K562 (cell line): ENCODE data around the gene PLK5. TPM values are rescaled to one million over a fixed set of nuclear protein-coding genes. Genes with fewer than 3 reads are reported as not detected.

Source experiments
- ARNT ChIP-seq, 2 experiments: fragments of 450-650 bp; IDR thresholded peaks; 2 replicates each; pipeline ENCODE4 v1.6.1; 2016; ENCODE audit warnings: mild to moderate bottlenecking in 1 of 2
- ATF1 ChIP-seq, 2 experiments: fragments of 450-650 bp in 1 of 2; IDR thresholded peaks; 2 replicates each; pipeline ENCODE4 v1.6.1; 2016; ENCODE audit warnings: missing compliant biosample characterization in 1 of 2, missing genetic modification characterization in 1 of 2
- BCOR ChIP-seq: fragments of 450-650 bp; IDR thresholded peaks from 2 replicates; pipeline ENCODE4 v1.6.1; 2016
- CREB1 ChIP-seq, 2 experiments: sonication (generic) in 1 of 2; formaldehyde crosslinking in 1 of 2; IDR thresholded peaks; 2 replicates each; pipeline versions ENCODE4 v1.6.1 to v1.8.0; 2012 to 2022; ENCODE audit warnings: inconsistent platforms in 1 of 2, mild to moderate bottlenecking in 1 of 2, missing genetic modification reagents in 1 of 2, moderate library complexity in 1 of 2
- ELF4 ChIP-seq: fragments of 450-650 bp; formaldehyde crosslinking; IDR thresholded peaks from 2 replicates; pipeline ENCODE4 v1.4.0; 2022; ENCODE audit warnings: missing genetic modification characterization
- FOXK2 ChIP-seq, 2 experiments: fragments of 450-650 bp; IDR thresholded peaks in 1 of 2; conservative IDR thresholded peaks in 1 of 2; 2 replicates each; pipeline ENCODE4 v1.6.1; 2016; ENCODE audit warnings: low read depth in 2 of 2, mild to moderate bottlenecking in 1 of 2
- HDAC1 ChIP-seq, 2 experiments: fragments of 450-650 bp; IDR thresholded peaks; 2 replicates each; pipeline ENCODE4 v1.6.1; 2016 to 2017; ENCODE audit warnings: inconsistent platforms in 1 of 2, mild to moderate bottlenecking in 1 of 2, moderate library complexity in 1 of 2
- HDGF ChIP-seq: fragments of 450-650 bp; IDR thresholded peaks from 2 replicates; pipeline ENCODE4 v1.6.1; 2016
- KLF13 ChIP-seq: fragments of 450-650 bp; IDR thresholded peaks from 2 replicates; pipeline ENCODE4 v1.6.1; 2016; ENCODE audit warnings: missing genetic modification characterization, low read depth, mild to moderate bottlenecking, missing compliant biosample characterization, moderate library complexity, borderline replicate concordance
- MAZ ChIP-seq, 2 experiments: fragments of 450-650 bp in 1 of 2; sonication (generic) in 1 of 2; formaldehyde crosslinking; IDR thresholded peaks in 1 of 2; conservative IDR thresholded peaks in 1 of 2; 2 replicates each; pipeline versions ENCODE4 v1.4.0 to v1.5.0; 2020; ENCODE audit warnings: mild to moderate bottlenecking in 1 of 2, missing genetic modification reagents in 1 of 2
- MEIS2 ChIP-seq: fragments of 450-650 bp; IDR thresholded peaks from 2 replicates; pipeline ENCODE4 v1.6.1; 2014; ENCODE audit warnings: mild to moderate bottlenecking; ENCODE audit not compliant: partially characterized antibody
- PHTF2 ChIP-seq: fragments of 250-450 bp; sonication (Bioruptor Pico); IDR thresholded peaks from 2 replicates; pipeline ENCODE4 v1.5.0; 2021; ENCODE audit warnings: mild to moderate bottlenecking
- PML ChIP-seq: IDR thresholded peaks from 2 replicates; pipeline ENCODE4 v1.6.1; 2012; ENCODE audit warnings: low read length, inconsistent platforms
- PPARD ChIP-seq: fragments of 250-450 bp; sonication (Bioruptor Pico); IDR thresholded peaks from 2 replicates; pipeline ENCODE4 v1.8.0; 2022; ENCODE audit warnings: inconsistent platforms, mild to moderate bottlenecking, moderate library complexity
- PRDM10 ChIP-seq: fragments of 450-650 bp; IDR thresholded peaks from 2 replicates; pipeline ENCODE4 v1.6.1; 2018; ENCODE audit not compliant: partially characterized antibody
- RFX1 ChIP-seq: fragments of 450-650 bp; IDR thresholded peaks from 2 replicates; pipeline ENCODE4 v1.6.1; 2016; ENCODE audit warnings: mild to moderate bottlenecking, moderate library complexity
- SP1 ChIP-seq: sonication (generic); formaldehyde crosslinking; IDR thresholded peaks from 2 replicates; pipeline ENCODE4 v1.8.1; 2022; ENCODE audit warnings: mild to moderate bottlenecking, missing genetic modification reagents
- TARDBP ChIP-seq: fragments of 450-650 bp; IDR thresholded peaks from 2 replicates; pipeline ENCODE4 v1.6.1; 2016
- TOE1 ChIP-seq, 2 experiments: fragments of 450-650 bp in 1 of 2; sonication (generic) in 1 of 2; formaldehyde crosslinking in 1 of 2; IDR thresholded peaks; 2 replicates each; pipeline versions ENCODE4 v1.7.1 to v1.8.0; 2016 to 2022; ENCODE audit warnings: borderline replicate concordance in 2 of 2, mild to moderate bottlenecking in 2 of 2, antibody characterized with exemption in 1 of 2, inconsistent platforms in 1 of 2, low read depth in 1 of 2, missing genetic modification reagents in 1 of 2, moderate library complexity in 1 of 2
- ZNF551 ChIP-seq: fragments of 250-450 bp; sonication (Bioruptor Pico); IDR thresholded peaks from 2 replicates; pipeline ENCODE4 v1.5.0; 2021; ENCODE audit warnings: mild to moderate bottlenecking, moderate library complexity
- polyA plus RNA-seq, 8 experiments: library from polyadenylated mRNA; depleted of rRNA in 4 of 8; stranded (reverse) in 5 of 8; unstranded in 3 of 8; fragments of >200 nt; fragmentation: Nextera tagmentation in 2 of 8; fragmentation: Illumina TruSeq in 1 of 8; extraction: Ambion mirVana in 2 of 8; extraction: Trizol in 1 of 8; gene quantifications; 2 replicates each; pipeline versions ENCODE4 v1.2.1 to v1.2.3, GENCODE V29; 2011 to 2014; ENCODE audit warnings: inconsistent platforms in 1 of 8, missing spikeins in 1 of 8
- total RNA-seq, 7 experiments: library from RNA; depleted of rRNA in 6 of 7; stranded (reverse); fragments of >200 nt in 6 of 7; fragmentation: Illumina TruSeq in 2 of 7; extraction: Trizol in 2 of 7; gene quantifications; 2 replicates each; pipeline versions ENCODE4 v1.2.1 to v1.2.3, GENCODE V29; 2011 to 2021; ENCODE audit warnings: low replicate concordance in 1 of 7
- TF ChIP-seq, protein P1 (sequence below): sonication (generic); formaldehyde crosslinking; IDR thresholded peaks from 2 replicates; pipeline ENCODE4 v1.8.0; 2022; ENCODE audit warnings: mild to moderate bottlenecking, missing genetic modification reagents
- TF ChIP-seq, protein P2 (sequence below), 2 experiments: fragments of 450-650 bp in 1 of 2; sonication (generic) in 1 of 2; formaldehyde crosslinking in 1 of 2; IDR thresholded peaks in 1 of 2; conservative IDR thresholded peaks in 1 of 2; 2 replicates each; pipeline versions ENCODE4 v1.6.1 to v1.8.1; 2016 to 2023; ENCODE audit warnings: mild to moderate bottlenecking in 2 of 2, moderate library complexity in 2 of 2, inconsistent platforms in 1 of 2, missing genetic modification reagents in 1 of 2

PLK5 gene
- total and polyA plus RNA-seq, 9 of the 15 experiments (the other 6 are each of a cell fraction or from before 2014, with no cell fraction given): 0.04 to 0.23 (median 0.11) TPM; not detected in 5

DNA sequence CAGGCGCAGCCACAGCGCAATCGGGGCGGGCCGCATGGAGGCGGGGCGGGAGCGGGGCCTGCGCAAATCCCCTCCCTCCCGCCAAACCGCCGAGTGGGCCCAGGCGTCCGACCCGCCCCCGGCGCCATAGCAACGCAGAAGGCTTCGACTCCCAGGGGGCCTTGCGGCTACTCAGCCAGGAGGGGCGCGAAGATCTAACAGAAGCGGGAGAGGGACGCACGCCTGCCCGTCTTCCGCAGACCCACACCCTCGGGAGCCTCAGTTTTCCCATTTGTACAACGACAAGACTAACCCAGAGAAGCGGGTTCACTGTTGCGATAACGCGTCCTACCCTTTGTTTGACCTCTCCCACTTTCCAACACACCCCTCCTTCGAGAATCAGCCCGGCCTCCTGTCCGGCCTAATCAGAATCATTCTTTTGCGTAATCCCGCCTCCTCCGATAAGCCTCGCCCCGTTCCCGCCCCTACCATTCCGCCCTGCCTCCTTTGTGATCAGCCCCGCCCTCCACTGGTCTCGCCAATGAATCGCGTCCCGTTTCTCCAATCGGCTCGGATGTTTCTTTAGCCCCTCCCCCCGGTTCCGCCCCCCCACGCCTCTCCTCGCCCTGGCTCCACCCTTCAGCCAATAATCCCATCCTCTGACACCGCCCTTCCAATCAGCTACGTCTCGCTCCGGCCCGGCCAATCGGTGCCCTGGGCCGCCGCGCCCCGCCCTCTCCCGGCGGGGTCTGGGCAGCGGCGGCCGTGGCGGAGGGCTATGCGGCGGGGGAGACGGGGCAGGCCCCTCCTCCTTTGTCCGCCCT lies 33.4 kb upstream of the PLK5 start, which contains the start of gene PCSK4 (continued):
- TF ChIP-seq, protein P1, sequence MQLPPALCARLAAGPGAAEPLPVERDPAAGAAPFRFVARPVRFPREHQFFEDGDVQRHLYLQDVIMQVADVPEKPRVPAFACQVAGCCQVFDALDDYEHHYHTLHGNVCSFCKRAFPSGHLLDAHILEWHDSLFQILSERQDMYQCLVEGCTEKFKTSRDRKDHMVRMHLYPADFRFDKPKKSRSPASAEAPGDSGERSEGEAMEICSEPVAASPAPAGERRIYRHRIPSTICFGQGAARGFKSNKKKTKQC (CRISPR knock-in tag): no peak; the same call in 1 of the 2 replicates
- TF ChIP-seq KLF13: peak; percentile 35; the same call in 1 of the 2 replicates
- no peak for TF ChIP-seq PHTF2
- peak; percentile 90 for TF ChIP-seq HDGF
- no peak for TF ChIP-seq BCOR
- peak; percentile 91 for TF ChIP-seq TOE1 (IDR thresholded peaks at IDR 0.05; ENCODE audit: borderline replicate concordance)
- no peak for TF ChIP-seq TOE1 (CRISPR knock-in tag; IDR thresholded peaks at IDR 0.05; ENCODE audit: borderline replicate concordance, low read depth)
- peak in 1 of 2 experiments; percentile 25; a peak in 1 of 4 replicates for TF ChIP-seq ARNT (IDR thresholded peaks at IDR 0.05)
- TF ChIP-seq ATF1 (CRISPR knock-in tag; IDR thresholded peaks at IDR 0.05): no peak
- TF ChIP-seq ATF1 (tag; IDR thresholded peaks at IDR 0.05): peak; percentile 54
- TF ChIP-seq ELF4 (CRISPR knock-in tag): peak; percentile 47; the same call in 1 of the 2 replicates
- 0 out of 2 replicates have a peak, but pooled peaks have one; percentile 25 for TF ChIP-seq PML
- TF ChIP-seq MAZ (CRISPR knock-in tag; conservative IDR thresholded peaks at IDR 0.05 in 1 of 2, IDR thresholded peaks at IDR 0.05 in 1 of 2): peak; percentile 84 to 95
- peak; percentile 99 for TF ChIP-seq PRDM10
- TF ChIP-seq PPARD (CRISPR knock-in tag): no peak
- TF ChIP-seq HDAC1 (IDR thresholded peaks at IDR 0.05): peak in 1 of 2 experiments; percentile 98; a peak in 2 of 4 replicates
- no peak for TF ChIP-seq ZNF551 (CRISPR knock-in tag)
- TF ChIP-seq, protein P2, sequence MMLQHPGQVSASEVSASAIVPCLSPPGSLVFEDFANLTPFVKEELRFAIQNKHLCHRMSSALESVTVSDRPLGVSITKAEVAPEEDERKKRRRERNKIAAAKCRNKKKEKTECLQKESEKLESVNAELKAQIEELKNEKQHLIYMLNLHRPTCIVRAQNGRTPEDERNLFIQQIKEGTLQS (IDR thresholded peaks at IDR 0.05): peak; percentile 63
- TF ChIP-seq, protein P2 (CRISPR knock-in tag; conservative IDR thresholded peaks at IDR 0.05): no peak
- peak; percentile 98 for TF ChIP-seq RFX1
- peak; percentile 90 for TF ChIP-seq SP1 (CRISPR knock-in tag)
- TF ChIP-seq FOXK2 (conservative IDR thresholded peaks at IDR 0.05 in 1 of 2, IDR thresholded peaks at IDR 0.05 in 1 of 2; ENCODE audit: low read depth in 2 of 2): peak; percentile 72 to 98; a peak in 3 of 4 replicates
- peak; percentile 36 for TF ChIP-seq MEIS2
- TF ChIP-seq CREB1 (IDR thresholded peaks at IDR 0.05): peak; percentile 38
- peak; percentile 58 for TF ChIP-seq CREB1 (CRISPR knock-in tag; IDR thresholded peaks at IDR 0.05)
- 0 out of 2 replicates have a peak, but pooled peaks have one; percentile 58 for TF ChIP-seq TARDBP
